ENCODE data around the gene OTOP2. TPM values are rescaled to one million over a fixed set of nuclear protein-coding genes. Genes with fewer than 3 reads are reported as not detected.
"Not testable (repeated sequence)": the region's sequence is repeated elsewhere in the genome, so short reads cannot be mapped to it uniquely, and the experiment has no call there.

OTOP2 gene
- total RNA-seq, 1 experiment from 2014 or later, result not detected

DNA sequence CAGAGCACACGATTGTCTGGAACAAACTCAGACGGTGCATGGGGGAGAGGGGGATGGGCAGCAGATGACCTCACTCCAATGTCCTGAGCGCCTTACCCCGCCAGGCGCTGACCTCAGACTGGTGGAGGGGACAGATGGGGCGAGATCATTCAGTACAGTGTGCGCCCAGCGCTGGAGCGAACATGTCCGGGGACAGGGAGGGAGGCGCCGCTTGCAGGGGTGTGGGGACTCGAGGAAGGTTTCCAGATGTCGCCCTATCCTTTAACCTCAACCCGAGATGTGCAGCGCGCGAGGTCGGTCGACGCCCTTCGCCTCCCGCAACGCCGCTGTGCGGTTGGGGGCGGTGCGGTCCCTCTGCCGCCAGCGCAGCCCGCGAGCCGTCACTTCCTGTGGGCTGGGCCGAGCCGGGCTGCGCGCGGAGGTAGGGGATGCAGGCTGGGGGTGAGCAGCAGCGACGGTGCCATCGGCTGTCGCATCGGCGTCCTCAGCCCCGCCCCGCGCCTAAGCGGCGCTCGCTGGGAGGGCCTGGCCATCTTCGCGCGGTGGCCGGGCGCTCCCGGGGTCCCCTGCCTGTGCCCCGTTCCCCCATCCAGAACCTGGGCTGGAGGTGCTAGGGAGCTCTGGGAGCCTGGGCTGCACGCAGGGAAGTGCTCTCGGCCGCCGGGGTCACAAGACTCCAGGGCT is 58.0 kb downstream of the OTOP2 start:
- H3K4me3 ChIP-seq (ENCODE audit: low read length), result peak overlapping the region; percentile 78
- BruUV-seq (replicated peaks), result no TSS peak
- H3K9me3 ChIP-seq (ENCODE audit: low read length), result no peaks in the 10 kb centered on the region
- H2AFZ ChIP-seq (ENCODE audit: low read length), result peak overlapping the region; percentile 99
- H3K79me2 ChIP-seq (ENCODE audit: low read length), result no peaks in the 10 kb centered on the region
- peak overlapping the region; percentile 79 for H3K9ac ChIP-seq (ENCODE audit: low read length)
- H3K27me3 ChIP-seq (ENCODE audit: low read length), result no peaks in the 10 kb centered on the region
- ChIA-PET CTCF (interaction anchor here (0.6 to 0.7 kb wide), 2 partner anchors 20 to 307 kb away, joined by 4 to 6 read pairs; partner anchors contain the start of gene SLC25A19), POLR2A (ENCODE audit: unreplicated experiment) (interaction anchor here (0.7 to 1.1 kb wide), 2 partner anchors 10 to 30 kb away, joined by 3 to 11 read pairs; partner anchors contain the start of genes HID1 and MRPL58)
- intact Hi-C loops (cut with micrococcal nuclease), result no loop called here
- peak; percentile 92 for ATAC-seq
- peaks cover 4% of the 10 kb centered on the region for H3F3A ChIP-seq (ENCODE audit: low read length, unreplicated experiment)
- peaks cover 12% of the 10 kb centered on the region for H3K4me1 ChIP-seq (ENCODE audit: insufficient read depth, low read length)
- TF ChIP-seq EZH2phosphoT487 (IDR thresholded peaks at IDR 0.05; ENCODE audit: borderline replicate concordance, low read length) (no peak), EZH2 (IDR thresholded peaks at IDR 0.05; ENCODE audit: low read length, unreplicated experiment) (no peak)
- TF ChIP-seq, protein P1, sequence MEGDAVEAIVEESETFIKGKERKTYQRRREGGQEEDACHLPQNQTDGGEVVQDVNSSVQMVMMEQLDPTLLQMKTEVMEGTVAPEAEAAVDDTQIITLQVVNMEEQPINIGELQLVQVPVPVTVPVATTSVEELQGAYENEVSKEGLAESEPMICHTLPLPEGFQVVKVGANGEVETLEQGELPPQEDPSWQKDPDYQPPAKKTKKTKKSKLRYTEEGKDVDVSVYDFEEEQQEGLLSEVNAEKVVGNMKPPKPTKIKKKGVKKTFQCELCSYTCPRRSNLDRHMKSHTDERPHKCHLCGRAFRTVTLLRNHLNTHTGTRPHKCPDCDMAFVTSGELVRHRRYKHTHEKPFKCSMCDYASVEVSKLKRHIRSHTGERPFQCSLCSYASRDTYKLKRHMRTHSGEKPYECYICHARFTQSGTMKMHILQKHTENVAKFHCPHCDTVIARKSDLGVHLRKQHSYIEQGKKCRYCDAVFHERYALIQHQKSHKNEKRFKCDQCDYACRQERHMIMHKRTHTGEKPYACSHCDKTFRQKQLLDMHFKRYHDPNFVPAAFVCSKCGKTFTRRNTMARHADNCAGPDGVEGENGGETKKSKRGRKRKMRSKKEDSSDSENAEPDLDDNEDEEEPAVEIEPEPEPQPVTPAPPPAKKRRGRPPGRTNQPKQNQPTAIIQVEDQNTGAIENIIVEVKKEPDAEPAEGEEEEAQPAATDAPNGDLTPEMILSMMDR (conservative IDR thresholded peaks at IDR 0.05; ENCODE audit: low read depth, low read length), result no peak
- H4K20me1 ChIP-seq (ENCODE audit: low read length), result no peaks in the 10 kb centered on the region
- peak overlapping the region; percentile 98 for H3K4me2 ChIP-seq (ENCODE audit: low read length)
- H3K27ac ChIP-seq (ENCODE audit: low read length), result peak overlapping the region; percentile 50
- peak; percentile 81 for DNase-seq
- H3K9me2 ChIP-seq (replicated peaks; ENCODE audit: low read length), result no peaks in the 10 kb centered on the region
- no peaks in the 10 kb centered on the region for H3K36me3 ChIP-seq (ENCODE audit: low read depth, low read length)

DNA sequence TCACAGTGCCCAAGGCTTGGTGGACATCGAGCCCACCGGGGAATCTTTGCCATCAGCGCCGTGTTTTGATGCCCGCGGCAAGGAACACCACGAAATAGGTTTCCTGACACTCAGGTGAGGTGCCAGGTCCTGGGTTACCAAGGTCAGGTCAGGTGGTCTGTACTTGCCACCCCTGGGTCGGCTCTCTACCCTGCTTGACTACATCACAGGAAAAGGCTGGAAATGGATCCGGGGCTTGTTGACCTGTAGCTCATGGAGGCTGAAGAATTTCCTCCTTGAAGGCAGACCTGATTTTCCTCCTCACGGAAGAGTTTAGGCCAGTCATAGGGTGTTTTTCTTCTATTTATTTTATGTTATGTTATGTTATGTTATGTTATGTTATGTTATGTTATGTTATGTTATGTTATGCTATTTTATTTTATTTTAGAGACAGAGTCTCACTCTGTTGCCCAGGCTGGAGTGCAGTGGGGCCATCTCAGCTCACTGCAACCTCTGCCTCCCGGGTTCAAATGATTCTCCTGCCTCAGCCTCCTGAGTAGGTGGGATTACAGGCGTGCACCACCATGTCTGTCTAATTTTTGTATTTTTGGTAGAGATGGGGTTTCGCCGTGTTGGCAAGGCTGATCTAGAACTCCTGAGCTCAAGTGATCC is 58.7 kb downstream of the OTOP2 start:
- Histone ChIP-seq H3K27ac (ENCODE audit: low read length) (peak overlapping the region; percentile 50), H2AFZ (ENCODE audit: low read length) (peak overlapping the region; percentile 99), H3K4me3 (ENCODE audit: low read length) (peak overlapping the region; percentile 78), H3K4me2 (ENCODE audit: low read length) (peak overlapping the region; percentile 98), H3K4me1 (ENCODE audit: insufficient read depth, low read length) (peaks cover 12% of the 10 kb centered on the region), H3K9ac (ENCODE audit: low read length) (peak overlapping the region; percentile 79)
- DNase-seq (peak; percentile 30), ATAC-seq (peak; percentile 15)
- H4K20me1 ChIP-seq (ENCODE audit: low read length); H3K27me3 ChIP-seq (ENCODE audit: low read length); intact Hi-C loops (cut with micrococcal nuclease); H3K79me2 ChIP-seq (ENCODE audit: low read length); H3K9me2 ChIP-seq (replicated peaks; ENCODE audit: low read length); H3F3A ChIP-seq (ENCODE audit: low read length, unreplicated experiment); H3K9me3 ChIP-seq (ENCODE audit: low read length); H3K36me3 ChIP-seq (ENCODE audit: low read depth, low read length): not testable (repeated sequence)
- ChIA-PET CTCF (interaction anchor here (0.6 to 0.7 kb wide), 2 partner anchors 21 to 307 kb away, joined by 4 to 6 read pairs; partner anchors contain the start of gene SLC25A19), POLR2A (ENCODE audit: unreplicated experiment) (interaction anchor here (0.6 to 1.1 kb wide), 4 partner anchors 9 to 41 kb away, joined by 3 to 12 read pairs (median 7); partner anchors contain the start of genes HID1 and MRPL58)
- TSS peak; percentile 74 for BruUV-seq (replicated peaks)

Other genes with a start within 250 kb of the OTOP2 start
- gene CD300LF, start 211.3 kb upstream of the OTOP2 start, total RNA-seq (2014; rRNA removed), result not detected in 2 replicates
- 0.17 and 0.66 TPM in 2 replicates for gene RAB37, start 187.0 kb upstream of the OTOP2 start, total RNA-seq (2014; rRNA removed)
- 75.0 and 116 TPM in 2 replicates for gene NHERF1, start 175.6 kb upstream of the OTOP2 start, total RNA-seq (2014; rRNA removed)
- 47.2 and 55.4 TPM in 2 replicates for gene NAT9, start 147.9 kb upstream of the OTOP2 start, total RNA-seq (2014; rRNA removed)
- 0.04 TPM in 1 of 2 replicates, not detected in the other for gene GRIN2C, start 64.4 kb upstream of the OTOP2 start, total RNA-seq (2014; rRNA removed)
- gene FDXR, start 51.3 kb upstream of the OTOP2 start, total RNA-seq (2014; rRNA removed), result 28.1 and 44.5 TPM in 2 replicates
- gene FADS6, start 30.6 kb upstream of the OTOP2 start, total RNA-seq (2014; rRNA removed), result not detected in 2 replicates
- 0.04 TPM in 1 of 2 replicates, not detected in the other for gene USH1G, start 1.0 kb upstream of the OTOP2 start, total RNA-seq (2014; rRNA removed)
- not detected in 2 replicates for gene OTOP3, start 11.6 kb downstream of the OTOP2 start, total RNA-seq (2014; rRNA removed)
- 40.6 and 51.0 TPM in 2 replicates for gene HID1, start 48.5 kb downstream of the OTOP2 start, total RNA-seq (2014; rRNA removed)
- gene CDR2L, start 63.4 kb downstream of the OTOP2 start, total RNA-seq (2014; rRNA removed), result 35.8 and 50.9 TPM in 2 replicates
- gene MRPL58, start 88.4 kb downstream of the OTOP2 start, total RNA-seq (2014; rRNA removed), result 151 and 195 TPM in 2 replicates
- 361 and 374 TPM in 2 replicates for gene ATP5PD, start 122.7 kb downstream of the OTOP2 start, total RNA-seq (2014; rRNA removed)
- 23.8 and 28.0 TPM in 2 replicates for gene KCTD2, start 123.0 kb downstream of the OTOP2 start, total RNA-seq (2014; rRNA removed)
- gene SLC16A5, start 163.7 kb downstream of the OTOP2 start, total RNA-seq (2014; rRNA removed), result 1.2 and 1.6 TPM in 2 replicates
- 17.0 and 17.3 TPM in 2 replicates for gene ARMC7, start 185.7 kb downstream of the OTOP2 start, total RNA-seq (2014; rRNA removed)
- 116 and 131 TPM in 2 replicates for gene NT5C, start 207.5 kb downstream of the OTOP2 start, total RNA-seq (2014; rRNA removed)
- gene JPT1, start 230.2 kb downstream of the OTOP2 start, total RNA-seq (2014; rRNA removed), result 674 and 705 TPM in 2 replicates

Data from PC-3 (cell line).